AG04450 (cell line): ENCODE results near the gene LAPTM4A. TPM values are rescaled to one million over a fixed set of nuclear protein-coding genes. Genes with fewer than 3 reads are reported as not detected.

Experiments used
- CTCF ChIA-PET: fragments of 300-600, 350-600 bp; formaldehyde crosslinking; extraction: SDS; loops from one replicate; lab custom pipeline; 2022; ENCODE audit warnings: antibody characterized with exemption, inconsistent platforms; lab: Charles Lee
- POLR2A ChIA-PET: fragments of 350-600 bp; formaldehyde crosslinking; extraction: SDS; loops from one replicate; lab custom pipeline; 2021; ENCODE audit warnings: antibody characterized with exemption, inconsistent platforms; lab: Yijun Ruan, JAX
- DNase-seq: peaks from one replicate; pipeline ENCODE4 v3.0.0-alpha.2; 2011; ENCODE audit warnings: low read depth, low spot score
- H3K27ac ChIP-seq: one replicate; pipeline ENCODE4 v1.5.1; 2012; ENCODE audit warnings: low read depth, low read length, control low read depth
- H3K27me3 ChIP-seq: one replicate; pipeline ENCODE4 v1.6.0; 2012; ENCODE audit warnings: low read length; ENCODE audit not compliant: control insufficient read depth, insufficient read depth
- H3K4me3 ChIP-seq: 2 replicates; pipeline ENCODE4 v1.5.1; 2011; ENCODE audit warnings: mild to moderate bottlenecking, low read depth, low read length, control low read depth
- H3K9me3 ChIP-seq: 2 replicates; pipeline ENCODE4 v1.5.1; 2012; ENCODE audit warnings: low read length; ENCODE audit not compliant: control insufficient read depth, insufficient read depth
- CTCF ChIP-seq: IDR thresholded peaks from 2 replicates; pipeline ENCODE4 v1.5.1; 2011; ENCODE audit warnings: low read depth, low read length, control low read depth, inconsistent platforms
- polyA plus RNA-seq: library from polyadenylated mRNA; depleted of rRNA; stranded (reverse); fragments of >200 nt; gene quantifications from 2 replicates; pipeline ENCODE4 v1.2.3, GENCODE V29; 2011

LAPTM4A gene
- polyA plus RNA-seq, 1 experiment: 1,416 TPM

GRCh38 chr2:19991895-19992294 lies 59.5 kb downstream of the LAPTM4A start:
- ChIA-PET POLR2A (no interaction called here), CTCF (interaction anchor here (0.8 kb wide), 1 partner anchor 24 kb away, joined by 4 read pairs; no protein-coding TSS in a partner anchor)
- no peak for DNase-seq
- no peak for TF ChIP-seq CTCF
- Histone ChIP-seq H3K9me3 (no peaks in the 10 kb centered on the region), H3K27ac (no peak overlapping the region), H3K4me3 (no peak overlapping the region), H3K27me3 (no peaks in the 10 kb centered on the region)

GRCh38 chr2:19990416-19990728 lies 61.1 kb downstream of the LAPTM4A start:
- H3K9me3 ChIP-seq: no peaks in the 10 kb centered on the region
- H3K27me3 ChIP-seq: no peaks in the 10 kb centered on the region
- TF ChIP-seq CTCF: no peak
- H3K27ac ChIP-seq: no peak overlapping the region
- peak overlapping the region; percentile 89 for H3K4me3 ChIP-seq
- DNase-seq: no peak
- POLR2A ChIA-PET: interaction anchor here (1.0 to 1.2 kb wide), 2 partner anchors 61 to 235 kb away, joined by 3 to 5 read pairs; partner anchors contain the start of genes LAPTM4A and SDC1
- CTCF ChIA-PET: no interaction called here

GRCh38 chr2:19989667-19990415 lies 61.6 kb downstream of the LAPTM4A start, which contains the start of gene WDR35:
Gene WDR35 (minus strand): TSS chr2:19990105. CDS start chr2:19990015, 90 bp downstream.
- POLR2A ChIA-PET: interaction anchor here (1.0 to 1.2 kb wide), 2 partner anchors 62 to 236 kb away, joined by 3 to 5 read pairs; partner anchors contain the start of genes LAPTM4A and SDC1
- peak within 1 kb of the TSS; percentile 89 for H3K4me3 ChIP-seq
- DNase-seq: peak; percentile 61
- H3K9me3 ChIP-seq: no peaks in the 10 kb centered on the region
- peak within 1 kb of the TSS; percentile 69 for H3K27ac ChIP-seq
- TF ChIP-seq CTCF: no peak
- CTCF ChIA-PET: no interaction called here
- no peaks in the 10 kb centered on the region for H3K27me3 ChIP-seq

- H3K9me3 ChIP-seq: no peaks in the 10 kb centered on the region
- no peak for DNase-seq
- CTCF ChIA-PET: no interaction called here
- peak overlapping the region; percentile 69 for H3K27ac ChIP-seq
- peak overlapping the region; percentile 89 for H3K4me3 ChIP-seq
- POLR2A ChIA-PET: interaction anchor here (1.2 kb wide), 1 partner anchor 236 kb away, joined by 3 read pairs; the partner anchor contains the start of gene SDC1
- H3K27me3 ChIP-seq: no peaks in the 10 kb centered on the region
- TF ChIP-seq CTCF: no peak
Observed at GRCh38 chr2:19989342-19989666, 62.1 kb downstream of the LAPTM4A start.

GRCh38 chr2:19988600-19988999 lies 62.8 kb downstream of the LAPTM4A start:
- ChIA-PET CTCF (interaction anchor here (1.0 kb wide), 1 partner anchor 27 kb away, joined by 5 read pairs; no protein-coding TSS in a partner anchor), POLR2A (no interaction called here)
- H3K9me3 ChIP-seq: no peaks in the 10 kb centered on the region
- no peak overlapping the region for H3K27ac ChIP-seq
- TF ChIP-seq CTCF: no peak
- no peak for DNase-seq
- no peaks in the 10 kb centered on the region for H3K27me3 ChIP-seq
- H3K4me3 ChIP-seq: peak overlapping the region; percentile 89
